Choroid plexus epithelial cell (primary cell): ENCODE results near the gene DYNC1I1.

Experiments used
- DNase-seq: peaks from one replicate; pipeline ENCODE4 v3.0.0-alpha.2; 2010; ENCODE audit warnings: low read depth
- H3K4me3 ChIP-seq: 2 replicates; pipeline ENCODE4 v1.5.1; 2011; ENCODE audit warnings: low read depth, mild to moderate bottlenecking, control low read depth, low read length, moderate library complexity
- TF ChIP-seq, protein P1 (sequence below): conservative IDR thresholded peaks from 2 replicates; pipeline ENCODE4 v1.5.1; 2011; ENCODE audit warnings: low read depth, mild to moderate bottlenecking, control low read depth, inconsistent platforms, low read length, moderate library complexity

DYNC1I1 gene

DNA sequence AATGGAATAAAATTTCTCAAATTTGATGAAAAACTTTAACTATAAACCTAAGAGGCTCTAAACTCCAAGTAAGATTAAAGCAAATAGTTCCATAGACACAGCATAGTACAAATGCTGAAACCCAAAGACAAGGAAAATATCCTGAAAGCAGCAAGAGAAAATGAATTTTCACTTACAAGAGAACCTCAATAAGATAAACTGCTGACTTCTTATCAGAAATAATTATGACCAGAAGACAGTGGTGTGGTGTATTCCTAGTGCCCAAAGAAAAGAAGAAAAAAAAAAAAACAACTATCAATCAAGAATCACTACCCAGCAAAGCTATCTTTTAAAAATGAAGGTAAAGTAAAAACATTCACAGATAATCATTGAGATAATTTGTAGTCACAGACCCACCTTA lies 106.3 kb downstream of the DYNC1I1 start:
- TF ChIP-seq, protein P1, sequence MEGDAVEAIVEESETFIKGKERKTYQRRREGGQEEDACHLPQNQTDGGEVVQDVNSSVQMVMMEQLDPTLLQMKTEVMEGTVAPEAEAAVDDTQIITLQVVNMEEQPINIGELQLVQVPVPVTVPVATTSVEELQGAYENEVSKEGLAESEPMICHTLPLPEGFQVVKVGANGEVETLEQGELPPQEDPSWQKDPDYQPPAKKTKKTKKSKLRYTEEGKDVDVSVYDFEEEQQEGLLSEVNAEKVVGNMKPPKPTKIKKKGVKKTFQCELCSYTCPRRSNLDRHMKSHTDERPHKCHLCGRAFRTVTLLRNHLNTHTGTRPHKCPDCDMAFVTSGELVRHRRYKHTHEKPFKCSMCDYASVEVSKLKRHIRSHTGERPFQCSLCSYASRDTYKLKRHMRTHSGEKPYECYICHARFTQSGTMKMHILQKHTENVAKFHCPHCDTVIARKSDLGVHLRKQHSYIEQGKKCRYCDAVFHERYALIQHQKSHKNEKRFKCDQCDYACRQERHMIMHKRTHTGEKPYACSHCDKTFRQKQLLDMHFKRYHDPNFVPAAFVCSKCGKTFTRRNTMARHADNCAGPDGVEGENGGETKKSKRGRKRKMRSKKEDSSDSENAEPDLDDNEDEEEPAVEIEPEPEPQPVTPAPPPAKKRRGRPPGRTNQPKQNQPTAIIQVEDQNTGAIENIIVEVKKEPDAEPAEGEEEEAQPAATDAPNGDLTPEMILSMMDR, result no peak
- no peak overlapping the region for H3K4me3 ChIP-seq
- no peak for DNase-seq

DNA sequence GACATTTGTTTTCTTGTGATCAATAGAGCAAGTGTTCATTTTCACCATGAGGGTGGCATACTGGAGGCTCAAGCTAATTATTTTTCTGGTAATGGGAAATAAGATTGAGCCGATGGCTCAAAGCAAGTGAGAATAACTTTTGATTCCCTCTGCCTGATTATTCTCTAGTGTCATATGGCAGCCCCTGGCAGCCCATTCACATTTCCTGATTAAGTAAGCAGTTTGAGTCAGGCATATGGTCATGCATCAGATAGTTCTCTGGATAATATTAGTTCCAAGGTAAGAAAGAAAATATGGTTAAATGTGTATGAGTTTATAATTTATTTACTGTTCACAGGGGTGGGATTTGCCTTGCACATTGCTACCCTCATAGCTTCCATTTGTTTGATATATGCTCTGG lies 109.2 kb downstream of the DYNC1I1 start:
- no peak for DNase-seq

DNA sequence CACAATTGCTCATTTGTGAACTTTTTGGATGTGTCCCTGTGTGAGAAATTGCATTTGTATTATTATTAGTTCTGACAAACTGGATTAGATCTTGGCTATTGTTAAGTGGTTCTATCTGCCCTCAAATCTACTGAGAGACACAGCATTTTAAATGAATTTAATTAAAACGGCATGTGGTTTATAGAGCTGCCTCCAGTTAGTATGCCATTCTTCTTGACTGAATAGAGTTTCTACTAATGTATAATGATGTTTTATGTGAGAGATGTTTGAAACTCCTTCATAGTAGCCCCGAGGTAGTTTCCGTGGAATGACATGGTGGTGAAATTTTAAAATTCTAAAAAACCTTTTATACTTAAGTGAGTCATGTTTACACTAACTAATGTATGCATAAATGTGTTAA lies 110.9 kb downstream of the DYNC1I1 start:
- TF ChIP-seq, protein P1, result no peak
- H3K4me3 ChIP-seq, result no peak overlapping the region
- no peak for DNase-seq

More for the DNA sequence above, 109.2 kb downstream of the DYNC1I1 start:
- no peak overlapping the region for H3K4me3 ChIP-seq
- TF ChIP-seq, protein P1, result no peak

DNA sequence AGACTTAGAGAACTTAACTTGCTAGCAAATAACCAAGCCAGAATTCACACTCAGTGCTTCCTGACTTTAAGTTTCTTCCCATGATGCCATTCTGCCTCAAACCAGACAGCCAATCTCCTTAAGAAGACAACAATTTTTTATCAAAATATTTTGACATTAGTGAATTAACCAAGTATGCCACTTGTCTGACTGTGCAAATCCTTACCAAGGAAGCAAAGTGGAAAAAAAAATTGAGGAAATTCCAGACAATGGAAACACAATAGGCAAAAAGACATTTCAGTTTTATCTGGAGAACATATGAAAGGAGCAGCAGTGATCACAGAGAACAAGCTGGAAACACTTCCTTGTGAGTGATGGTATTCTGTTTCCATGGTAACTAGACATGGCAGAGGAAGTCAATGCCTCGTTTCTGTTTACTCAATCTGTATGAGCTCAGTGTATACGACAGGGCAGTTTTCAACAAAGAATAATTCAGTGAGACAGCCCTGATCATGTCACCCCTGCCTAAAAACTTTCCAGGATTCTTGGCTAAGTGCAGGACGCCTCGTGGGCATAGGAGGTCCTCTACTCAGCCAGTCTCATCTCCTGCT lies 114.2 kb downstream of the DYNC1I1 start:
- no peak overlapping the region for H3K4me3 ChIP-seq
- peak; percentile 43 for DNase-seq
- TF ChIP-seq, protein P1, result no peak

DNA sequence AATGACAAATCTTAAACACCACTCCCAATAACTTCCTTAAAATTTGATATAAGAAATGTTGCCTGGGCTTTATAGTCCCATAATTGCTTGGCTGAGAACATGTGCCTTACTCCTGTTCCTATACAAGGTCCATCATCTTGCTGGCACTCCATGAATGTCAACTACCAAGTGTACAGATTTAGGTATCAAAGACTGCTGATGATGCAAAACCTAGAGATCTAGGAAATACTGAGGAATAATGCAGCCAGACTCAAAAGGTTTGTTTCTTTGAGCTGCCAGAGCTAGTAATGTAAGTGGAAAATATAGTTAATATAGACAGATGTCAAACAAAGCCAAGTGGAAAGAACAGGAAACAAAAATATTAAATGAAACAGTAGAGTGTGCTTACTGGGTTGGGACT lies 121.1 kb downstream of the DYNC1I1 start:
- H3K4me3 ChIP-seq, result no peak overlapping the region
- no peak for DNase-seq
- TF ChIP-seq, protein P1, result no peak

DNA sequence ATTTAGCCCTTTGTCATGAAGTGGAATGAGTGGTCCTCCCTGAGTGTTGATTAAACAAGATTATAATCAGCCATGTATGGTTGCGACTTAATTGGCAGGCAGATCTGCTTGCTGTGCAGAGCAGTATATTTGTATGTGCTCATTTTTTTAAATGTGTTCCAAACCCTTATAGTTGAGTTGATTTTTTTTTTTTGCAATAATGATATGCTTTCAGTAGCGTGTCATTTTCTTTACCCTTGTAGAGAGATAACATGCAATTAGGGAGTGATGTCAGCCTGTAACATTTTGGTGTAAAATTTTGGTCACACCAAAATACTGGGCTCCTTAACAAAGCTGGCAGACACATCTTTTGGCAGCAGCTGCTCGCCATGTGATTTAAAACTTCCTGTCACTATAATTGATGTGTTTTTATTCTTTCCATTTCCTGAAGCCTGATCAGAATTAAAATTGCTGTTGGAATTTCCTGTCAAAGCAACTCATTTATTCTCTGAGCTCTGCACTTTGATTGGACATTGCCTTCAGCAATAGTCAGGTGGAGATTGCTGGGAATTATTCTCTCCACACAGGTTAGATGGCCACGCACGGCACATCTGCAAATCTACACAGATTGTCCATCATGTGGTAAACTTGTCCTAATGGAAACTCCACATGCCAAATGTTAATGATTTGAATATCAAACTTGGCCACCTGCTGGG lies 125.3 kb downstream of the DYNC1I1 start:
- TF ChIP-seq, protein P1, result no peak
- no peak for DNase-seq
- H3K4me3 ChIP-seq, result no peak overlapping the region

DNA sequence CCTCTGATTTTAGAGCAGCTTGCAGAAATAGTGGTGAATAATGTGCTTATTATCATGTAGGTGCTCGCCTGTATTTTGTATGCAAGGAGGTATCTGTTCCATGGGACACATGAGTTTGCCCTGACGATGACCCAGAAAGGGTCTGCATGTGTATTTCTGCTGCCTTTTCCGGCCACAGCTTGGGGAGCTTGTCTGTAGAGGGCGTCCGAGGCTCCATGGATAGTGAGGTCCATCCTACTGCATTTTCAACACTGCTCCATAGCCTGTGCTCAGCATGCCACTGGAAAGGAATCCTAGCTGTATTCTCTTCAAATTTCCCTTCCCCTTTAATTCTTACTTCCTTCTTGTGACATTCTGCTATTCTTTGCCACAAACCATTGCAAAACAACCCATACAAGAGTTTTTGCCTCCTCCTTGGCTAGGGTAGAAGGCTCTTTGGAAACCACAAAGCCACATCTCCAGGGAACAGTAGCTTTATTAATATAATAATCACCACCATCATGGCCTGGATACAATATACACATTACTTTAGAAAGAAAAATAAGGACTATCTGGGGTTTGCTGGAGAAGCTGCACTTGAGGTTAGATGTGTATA lies 127.7 kb downstream of the DYNC1I1 start:
- no peak for DNase-seq
- no peak overlapping the region for H3K4me3 ChIP-seq
- TF ChIP-seq, protein P1, result no peak
